ENCODE results near the gene ULBP1.
"Not testable (repeated sequence)": the region's sequence is repeated elsewhere in the genome, so short reads cannot be mapped to it uniquely, and the experiment has no call there.

DNA sequence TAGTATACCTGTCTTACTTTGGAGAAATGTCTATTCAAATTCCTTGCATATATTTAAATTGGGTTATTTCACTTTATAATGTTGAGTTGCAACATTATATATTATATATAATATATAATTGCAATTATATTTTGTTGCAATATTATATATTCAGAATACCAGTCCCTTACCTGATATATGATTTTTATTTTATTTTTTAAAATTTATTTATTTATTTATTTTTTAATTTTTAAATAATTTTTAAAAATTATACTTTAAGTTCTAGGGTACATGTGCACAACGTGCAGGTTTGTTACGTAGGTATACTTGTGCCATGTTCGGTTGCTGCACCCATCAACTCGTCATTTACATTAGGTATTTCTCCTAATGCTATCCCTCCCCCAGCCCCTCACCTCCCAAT lies 36.7 kb upstream of the ULBP1 start:
- TF ChIP-seq CTCF (optimal IDR thresholded peaks at IDR 0.05 in 1 of 3, IDR thresholded peaks at IDR 0.05 in 1 of 3, conservative IDR thresholded peaks at IDR 0.05 in 1 of 3; ENCODE audit: extremely low read depth in 1 of 3, insufficient read depth in 2 of 3, low read length in 3 of 3); EZH2 (IDR thresholded peaks at IDR 0.05; ENCODE audit: low read length): not testable (repeated sequence)
